Measurements from ENCODE around the gene SYDE2.
"Not testable (repeated sequence)": the region's sequence is repeated elsewhere in the genome, so short reads cannot be mapped to it uniquely, and the experiment has no call there.

Gene SYDE2

GRCh38 chr1:85157436-85157835 lies 43.4 kb downstream of the SYDE2 start:
- FAIRE-seq = no peak

- no peak for FAIRE-seq
Measured at GRCh38 chr1:85153149-85153891, 47.5 kb downstream of the SYDE2 start.

- FAIRE-seq = no peak
Measured at GRCh38 chr1:85151446-85151845, 49.4 kb downstream of the SYDE2 start.

GRCh38 chr1:85149805-85150204 lies 51.0 kb downstream of the SYDE2 start:
- no peak for FAIRE-seq

- no peak for FAIRE-seq
Measured at GRCh38 chr1:85148524-85149250, 52.1 kb downstream of the SYDE2 start.

- FAIRE-seq = no peak
Measured at GRCh38 chr1:85146972-85147359, 53.9 kb downstream of the SYDE2 start.

- not testable (repeated sequence) for FAIRE-seq
Measured at GRCh38 chr1:85146298-85146971, 54.4 kb downstream of the SYDE2 start.

GRCh38 chr1:85144351-85144750 lies 56.5 kb downstream of the SYDE2 start:
- FAIRE-seq = no peak

GRCh38 chr1:85142753-85143152 lies 58.1 kb downstream of the SYDE2 start:
- no peak for FAIRE-seq

- FAIRE-seq = not testable (repeated sequence)
Measured at GRCh38 chr1:85138439-85138838, 62.4 kb downstream of the SYDE2 start.

GRCh38 chr1:85137660-85138059 lies 63.2 kb downstream of the SYDE2 start:
- no peak for FAIRE-seq

GRCh38 chr1:85135392-85135798 lies 65.4 kb downstream of the SYDE2 start:
- FAIRE-seq = no peak

- no peak for FAIRE-seq
Measured at GRCh38 chr1:85134583-85135391, 66.0 kb downstream of the SYDE2 start.

- FAIRE-seq = no peak
Measured at GRCh38 chr1:85133565-85134159, 67.2 kb downstream of the SYDE2 start.

- no peak for FAIRE-seq
Measured at GRCh38 chr1:85132078-85132720, 68.6 kb downstream of the SYDE2 start.

GRCh38 chr1:85128316-85128715 lies 72.5 kb downstream of the SYDE2 start:
- FAIRE-seq = no peak

GRCh38 chr1:85125891-85126290 lies 74.9 kb downstream of the SYDE2 start:
- FAIRE-seq = no peak

- FAIRE-seq = no peak
Measured at GRCh38 chr1:85124091-85124490, 76.7 kb downstream of the SYDE2 start.

GRCh38 chr1:85122169-85122568 lies 78.6 kb downstream of the SYDE2 start:
- FAIRE-seq = no peak

GRCh38 chr1:85121744-85122143 lies 79.1 kb downstream of the SYDE2 start:
- no peak for FAIRE-seq

- no peak for FAIRE-seq
Measured at GRCh38 chr1:85118751-85119150, 82.1 kb downstream of the SYDE2 start.

GRCh38 chr1:85116856-85117255 lies 84.0 kb downstream of the SYDE2 start:
- FAIRE-seq = no peak

Measured in A204.1 (cell line).